ENCODE data around the gene COL23A1.

The COL23A1 gene

GRCh38 chr5:178214160-178214803, 375.9 kb downstream of the COL23A1 start:
- no peak for DNase-seq

- DNase-seq: no peak
These were observed 376.4 kb downstream of the COL23A1 start for GRCh38 chr5:178213748-178214151.

- no peak for DNase-seq
These were observed 377.2 kb downstream of the COL23A1 start for GRCh38 chr5:178213003-178213461.

DNA sequence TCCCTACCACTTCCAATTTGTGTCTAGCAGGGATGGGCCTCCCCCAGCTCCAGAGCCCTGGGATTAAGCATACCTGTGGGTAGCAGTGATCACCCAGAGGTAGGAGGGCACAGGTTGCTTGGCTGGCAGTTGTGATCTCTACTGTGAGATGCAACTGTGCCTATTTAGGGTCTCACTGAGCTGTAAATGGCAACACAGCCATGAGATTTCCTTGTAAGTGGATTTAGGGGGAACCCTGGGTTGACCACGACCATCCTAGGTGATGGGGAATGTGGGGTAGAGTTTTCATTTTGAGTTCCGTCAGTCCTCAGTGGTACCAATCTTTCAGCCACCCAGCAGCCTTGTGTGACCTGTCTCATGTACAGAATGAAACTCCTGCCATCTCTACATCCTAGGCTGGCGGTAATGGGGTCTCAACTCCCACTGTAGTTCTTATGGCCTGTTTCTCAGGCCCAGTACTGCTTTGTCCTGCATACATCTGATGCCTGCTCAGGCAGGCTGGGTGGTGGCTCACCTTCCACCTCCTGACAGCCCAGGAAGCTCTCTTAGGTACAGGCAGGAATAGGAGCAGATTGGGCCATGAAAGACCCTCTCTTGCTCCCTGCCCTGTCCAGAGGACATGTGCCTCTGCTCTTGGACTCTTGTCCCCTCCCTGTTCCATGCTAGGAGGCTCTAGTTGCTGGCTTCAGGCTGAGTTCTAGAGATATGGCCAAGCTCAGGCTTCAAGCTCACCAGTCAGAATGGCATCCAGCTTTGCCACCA, 377.8 kb downstream of the COL23A1 start:
- DNase-seq: no peak

DNA sequence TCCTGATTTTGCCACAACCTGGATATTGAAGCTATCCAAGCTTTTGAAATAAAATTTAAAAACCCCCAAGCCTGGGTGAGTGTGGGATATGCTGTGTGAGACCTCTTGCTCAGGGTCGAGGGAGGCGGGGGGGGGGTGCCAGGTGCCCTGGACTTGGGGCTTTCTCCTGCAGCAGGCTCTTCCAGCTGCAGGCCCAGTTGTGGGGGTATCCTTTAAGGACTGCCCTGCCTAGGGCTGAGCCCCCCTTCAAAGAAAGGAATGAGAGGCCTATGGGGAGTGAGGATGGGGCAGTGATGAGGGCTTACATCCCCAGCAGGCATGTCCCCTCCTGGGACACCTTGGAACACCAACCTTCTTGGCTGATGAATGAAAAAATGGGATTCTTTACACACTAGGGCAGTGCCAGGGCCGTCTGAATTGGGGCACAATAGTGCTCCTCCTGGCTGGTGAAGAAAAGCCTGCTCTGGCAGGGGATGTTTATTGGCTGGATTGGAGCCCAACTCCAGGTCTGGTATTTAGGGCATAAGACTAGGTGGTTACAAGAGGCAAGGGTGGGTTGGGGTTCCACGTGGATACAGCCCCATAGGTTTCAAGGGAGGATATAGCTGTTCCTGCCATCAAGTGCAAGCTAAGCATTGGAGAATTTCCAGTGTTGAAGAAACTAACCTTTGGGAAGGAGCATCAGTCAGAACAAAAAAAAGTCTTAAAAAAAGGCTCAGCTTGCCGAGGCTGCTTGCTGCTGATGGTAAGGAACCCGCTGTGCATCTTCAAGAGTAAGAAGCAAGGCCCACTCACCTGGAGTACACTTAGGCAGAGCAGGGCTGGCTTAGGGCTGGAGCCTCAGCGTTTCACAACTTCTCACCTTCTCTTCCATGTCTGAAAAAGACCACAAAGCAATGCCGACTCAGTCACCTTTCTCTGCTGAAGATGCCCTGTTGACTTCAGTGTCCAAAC, 378.8 kb downstream of the COL23A1 start:
- DNase-seq: no peak

GRCh38 chr5:178210686-178211085, 379.5 kb downstream of the COL23A1 start:
- DNase-seq: no peak

GRCh38 chr5:178210073-178210535, 380.1 kb downstream of the COL23A1 start:
- no peak for DNase-seq

DNA sequence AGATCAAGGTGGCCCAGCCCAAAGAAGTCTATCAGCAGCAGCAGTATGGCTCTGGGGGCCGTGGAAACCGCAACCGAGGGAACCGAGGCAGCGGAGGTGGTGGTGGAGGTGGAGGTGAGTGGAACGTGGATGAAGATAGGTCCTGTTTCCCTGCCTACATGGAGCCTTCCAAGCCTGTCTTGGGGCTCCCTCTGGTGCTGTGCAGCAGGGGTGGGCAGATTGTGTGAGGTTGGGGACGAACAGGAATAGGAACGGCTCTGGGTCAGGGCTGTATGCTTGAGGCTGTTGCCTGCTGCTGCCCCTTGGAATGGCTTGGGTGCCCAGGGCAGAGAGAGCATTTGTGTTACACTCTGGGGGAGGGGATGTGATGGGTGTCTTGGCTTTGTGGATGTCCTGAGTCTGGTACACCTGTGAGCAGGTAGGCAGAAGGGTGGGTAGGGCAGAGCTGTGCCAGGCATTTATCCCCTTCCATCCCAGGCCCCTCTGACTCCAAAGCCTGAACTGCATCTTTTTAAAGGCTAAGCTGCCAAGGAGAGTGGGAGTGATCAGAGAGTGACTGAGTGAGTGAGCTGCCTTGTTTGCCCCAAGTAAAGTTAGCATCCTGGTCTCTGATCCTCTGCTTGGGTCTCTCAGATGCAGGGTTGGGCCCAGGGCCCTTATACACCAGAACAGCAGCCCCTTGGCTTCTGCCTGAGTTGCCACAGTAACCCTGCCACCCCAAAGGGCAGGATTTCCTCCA, 380.7 kb downstream of the COL23A1 start:
- no peak for DNase-seq

- DNase-seq: no peak
These were observed 381.5 kb downstream of the COL23A1 start for GRCh38 chr5:178208540-178209227.

- DNase-seq: no peak
These were observed 382.3 kb downstream of the COL23A1 start for GRCh38 chr5:178207917-178208280.

- DNase-seq: no peak
These were observed 382.8 kb downstream of the COL23A1 start for GRCh38 chr5:178207183-178207916.

DNA sequence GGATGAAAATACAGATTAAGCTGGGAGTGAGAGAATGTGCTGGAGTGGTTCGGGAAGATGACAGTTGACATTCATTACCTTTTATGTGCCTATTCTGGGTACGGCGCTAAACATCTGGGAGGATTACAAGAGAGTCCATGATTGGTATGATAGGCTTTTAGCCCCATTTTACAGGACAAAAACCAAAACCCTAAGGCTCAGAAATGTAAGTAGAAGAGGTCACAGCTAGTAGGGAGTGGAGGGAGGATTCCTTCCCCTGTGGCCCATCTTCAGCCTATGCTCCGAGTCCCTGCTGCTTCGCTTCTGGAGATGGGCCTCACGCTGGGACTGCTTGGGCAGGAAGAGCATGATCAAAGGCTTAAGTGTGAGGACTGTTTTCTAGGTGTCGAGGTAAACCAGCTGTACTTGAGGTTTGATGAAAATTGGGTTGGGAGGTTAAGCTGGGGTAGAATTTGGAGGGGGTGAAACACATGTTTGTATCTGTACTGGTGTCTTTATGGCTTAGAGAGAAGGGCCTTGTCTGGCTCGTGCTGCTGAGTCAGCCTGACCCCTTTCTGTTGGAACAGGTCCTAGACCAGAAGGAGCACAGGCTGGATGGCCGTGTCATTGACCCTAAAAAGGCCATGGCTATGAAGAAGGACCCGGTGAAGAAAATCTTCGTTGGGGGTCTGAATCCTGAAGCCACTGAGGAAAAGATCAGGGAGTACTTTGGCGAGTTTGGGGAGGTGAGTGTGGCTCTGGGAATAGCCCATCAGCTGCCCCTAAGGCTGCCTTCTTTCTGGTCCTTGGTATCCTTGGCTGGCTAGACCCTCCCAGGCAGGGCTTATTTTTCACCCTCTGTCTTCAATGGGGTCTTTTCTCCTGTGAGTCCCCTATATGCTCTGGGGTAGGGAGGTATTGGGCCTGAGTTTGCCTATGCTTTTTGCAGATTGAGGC, 383.8 kb downstream of the COL23A1 start:
- no peak for DNase-seq

DNA sequence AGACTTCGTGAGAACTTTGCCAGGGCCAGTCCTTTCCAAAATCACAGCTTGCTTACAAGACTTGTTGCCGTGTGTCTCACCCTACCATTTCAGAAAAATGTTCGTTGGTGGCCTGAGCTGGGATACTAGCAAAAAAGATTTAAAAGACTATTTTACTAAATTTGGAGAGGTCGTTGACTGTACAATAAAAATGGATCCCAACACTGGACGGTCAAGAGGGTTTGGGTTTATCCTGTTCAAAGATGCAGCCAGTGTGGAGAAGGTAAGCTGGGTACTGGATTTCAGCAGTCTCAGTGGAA, 384.5 kb downstream of the COL23A1 start:
- no peak for DNase-seq

- DNase-seq: peak; percentile 80
These were observed 385.1 kb downstream of the COL23A1 start for GRCh38 chr5:178204935-178205748.

GRCh38 chr5:178204182-178204934, 385.8 kb downstream of the COL23A1 start, which contains the start of gene HNRNPAB:
HNRNPAB (plus strand) TSS chr5:178204533; CDS start chr5:178204838, 305 bp downstream.
- DNase-seq: peak; percentile 98

DNA sequence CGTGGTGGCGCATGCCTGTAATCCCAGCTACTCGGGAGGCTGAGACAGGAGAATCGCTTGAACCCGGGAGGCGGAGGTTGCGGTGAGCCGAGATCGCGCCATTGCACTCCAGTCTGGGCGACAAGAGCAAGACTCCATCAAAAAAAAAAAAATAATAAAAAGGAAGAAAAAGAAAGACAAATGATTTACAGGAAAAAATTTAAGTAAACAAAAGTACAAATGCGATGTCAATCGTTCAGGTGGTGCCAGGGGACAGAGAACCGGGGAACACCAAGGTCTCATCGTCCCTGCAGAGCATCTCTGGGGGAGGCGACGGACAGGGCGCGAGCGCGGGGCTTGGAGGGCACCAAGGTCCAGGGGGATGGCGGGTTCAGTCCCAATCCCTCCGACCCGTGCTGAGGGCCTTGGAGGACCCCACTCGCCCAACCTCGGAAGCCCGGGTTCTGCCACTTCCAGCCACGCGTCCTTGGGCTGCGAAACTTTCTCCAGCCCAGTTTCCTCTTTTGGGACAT, 386.5 kb downstream of the COL23A1 start:
- peak; percentile 61 for DNase-seq

GRCh38 chr5:178202541-178202940, 387.7 kb downstream of the COL23A1 start:
- no peak for DNase-seq

DNA sequence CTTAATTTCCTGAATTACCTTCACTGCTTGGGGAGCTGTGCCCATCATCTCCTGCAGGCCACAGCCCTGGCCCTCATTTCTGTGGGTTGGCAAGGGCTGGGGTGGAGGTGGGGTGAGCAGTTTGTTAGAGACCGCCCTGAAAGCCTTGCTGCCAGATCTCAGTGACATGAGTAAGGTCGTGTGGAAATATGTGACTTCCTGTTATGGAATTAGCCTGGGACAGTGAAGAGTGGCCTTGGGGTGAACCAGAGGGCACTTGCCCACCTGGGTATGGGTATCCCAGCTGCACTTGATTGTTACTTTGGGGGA, 388.3 kb downstream of the COL23A1 start:
- no peak for DNase-seq

Data from NCI-H345 (cell line).